H9 (cell line): ENCODE results near the gene EIF4H. TPM values are rescaled to one million over a fixed set of nuclear protein-coding genes. Genes with fewer than 3 reads are reported as not detected.

Source experiments
- DNase-seq: peaks from one replicate; pipeline ENCODE4 v3.0.0-alpha.2; 2017
- H2AFZ ChIP-seq: one replicate; pipeline ENCODE4 v1.6.1; 2013; ENCODE audit warnings: mild to moderate bottlenecking, low read length, control low read depth, moderate library complexity
- H2AK5ac ChIP-seq: 2 replicates; pipeline ENCODE4 v1.6.1; 2013; ENCODE audit warnings: low read length, control low read depth, mixed read lengths; ENCODE audit not compliant: insufficient read length
- H2BK120ac ChIP-seq: one replicate; pipeline ENCODE4 v1.6.1; 2013; ENCODE audit warnings: low read depth, mild to moderate bottlenecking, low read length, control low read depth, inconsistent platforms; ENCODE audit not compliant: poor library complexity, severe bottlenecking
- H2BK12ac ChIP-seq: 2 replicates; pipeline ENCODE4 v1.6.1; 2013; ENCODE audit warnings: low read length, control low read depth, mixed read lengths, low read depth; ENCODE audit not compliant: insufficient read length
- H2BK15ac ChIP-seq: 2 replicates; pipeline ENCODE4 v1.6.1; 2013; ENCODE audit warnings: low read depth, low read length, control low read depth
- H2BK20ac ChIP-seq: one replicate; pipeline ENCODE4 v1.6.1; 2013; ENCODE audit warnings: low read depth, mild to moderate bottlenecking, low read length, control low read depth, inconsistent platforms; ENCODE audit not compliant: poor library complexity, severe bottlenecking
- H2BK5ac ChIP-seq: 2 replicates; pipeline ENCODE4 v1.6.1; 2013; ENCODE audit warnings: low read length, control low read depth, mixed read lengths; ENCODE audit not compliant: insufficient read length
- H3K14ac ChIP-seq: 2 replicates; pipeline ENCODE4 v1.6.1; 2013; ENCODE audit warnings: low read length, control low read depth; ENCODE audit not compliant: insufficient read depth
- H3K18ac ChIP-seq: 2 replicates; pipeline ENCODE4 v1.6.1; 2013; ENCODE audit warnings: low read depth, mild to moderate bottlenecking, mixed read lengths, low read length, control low read depth; ENCODE audit not compliant: insufficient read length
- H3K23ac ChIP-seq: 2 replicates; pipeline ENCODE4 v1.6.1; 2013; ENCODE audit warnings: low read length, control low read depth, mixed read lengths, low read depth; ENCODE audit not compliant: insufficient read length
- H3K23me2 ChIP-seq: 2 replicates; pipeline ENCODE4 v1.6.1; 2013; ENCODE audit warnings: low read depth, mild to moderate bottlenecking, mixed read lengths, low read length, control low read depth; ENCODE audit not compliant: insufficient read length, poor library complexity, severe bottlenecking
- H3K27ac ChIP-seq: 2 replicates; pipeline ENCODE4 v1.5.1; 2013; ENCODE audit warnings: low read length, control low read depth, mixed read lengths, low read depth; ENCODE audit not compliant: insufficient read length
- H3K27me3 ChIP-seq: 2 replicates; pipeline ENCODE4 v1.6.1; 2013; ENCODE audit warnings: low read length, control low read depth, inconsistent platforms; ENCODE audit not compliant: insufficient read depth
- H3K4ac ChIP-seq: 2 replicates; pipeline ENCODE4 v1.6.1; 2013; ENCODE audit warnings: low read depth, mild to moderate bottlenecking, control low read depth, inconsistent platforms, low read length, moderate library complexity
- H3K4me1 ChIP-seq: 2 replicates; pipeline ENCODE4 v1.6.1; 2013; ENCODE audit warnings: low read length, control low read depth, inconsistent platforms; ENCODE audit not compliant: insufficient read depth
- H3K4me2 ChIP-seq: 2 replicates; pipeline ENCODE4 v1.6.1; 2013; ENCODE audit warnings: low read length, control low read depth, mixed read lengths; ENCODE audit not compliant: insufficient read length, insufficient read depth
- H3K56ac ChIP-seq: 2 replicates; pipeline ENCODE4 v1.6.1; 2013; ENCODE audit warnings: low read depth, mild to moderate bottlenecking, mixed read lengths, low read length, control low read depth; ENCODE audit not compliant: insufficient read length
- H3K79me1 ChIP-seq: 2 replicates; pipeline ENCODE4 v1.6.1; 2013; ENCODE audit warnings: low read depth, mild to moderate bottlenecking, moderate library complexity, low read length, control low read depth, inconsistent platforms; ENCODE audit not compliant: insufficient read depth, poor library complexity, severe bottlenecking
- H3K79me2 ChIP-seq: 2 replicates; pipeline ENCODE4 v1.6.1; 2013; ENCODE audit warnings: low read length, control low read depth, inconsistent platforms; ENCODE audit not compliant: insufficient read depth
- H3K9ac ChIP-seq: 2 replicates; pipeline ENCODE4 v1.6.1; 2013; ENCODE audit warnings: low read length, control low read depth, mixed read lengths; ENCODE audit not compliant: insufficient read length; ENCODE audit errors: extremely low read depth
- H3K9me3 ChIP-seq: one replicate; pipeline ENCODE4 v1.6.1; 2013; ENCODE audit warnings: low read depth, low read length, inconsistent platforms; ENCODE audit not compliant: control insufficient read depth
- H3T11ph ChIP-seq: one replicate; pipeline ENCODE4 v1.6.1; 2013; ENCODE audit warnings: mild to moderate bottlenecking, low read length, control low read depth, inconsistent platforms
- H4K20me1 ChIP-seq: one replicate; pipeline ENCODE4 v1.6.1; 2013; ENCODE audit not compliant: control insufficient read depth, insufficient read length, insufficient read depth
- H4K5ac ChIP-seq: 2 replicates; pipeline ENCODE4 v1.6.1; 2013; ENCODE audit warnings: low read depth, mild to moderate bottlenecking, mixed read lengths, low read length, control low read depth; ENCODE audit not compliant: insufficient read length
- H4K8ac ChIP-seq: replicated peaks from 2 replicates; pipeline ENCODE4 v1.6.1; 2013; ENCODE audit warnings: low read length, control low read depth, mixed read lengths, low read depth; ENCODE audit not compliant: insufficient read length
- H4K91ac ChIP-seq: 2 replicates; pipeline ENCODE4 v1.6.1; 2013; ENCODE audit warnings: low read depth, mild to moderate bottlenecking, moderate library complexity, mixed read lengths, low read length, control low read depth; ENCODE audit not compliant: insufficient read length
- H3K27ac Mint-ChIP-seq, 3 experiments: 2 replicates in 2 of 3; 3 replicates in 1 of 3; pipeline ENCODE4 v1.8.0; 2020 to 2021; ENCODE audit warnings: mixed read lengths in 3 of 3, mild to moderate bottlenecking in 1 of 3, moderate library complexity in 1 of 3
- H3K27me3 Mint-ChIP-seq: 2 replicates; pipeline ENCODE4 v1.8.0; 2021; ENCODE audit warnings: low read depth, mild to moderate bottlenecking, moderate library complexity, mixed read lengths
- H3K36me3 Mint-ChIP-seq, 3 experiments: 2 replicates in 2 of 3; 3 replicates in 1 of 3; pipeline ENCODE4 v1.8.0; 2020 to 2021; ENCODE audit warnings: low read depth in 3 of 3, mixed read lengths in 3 of 3; ENCODE audit not compliant: insufficient read depth in 1 of 3
- H3K4me1 Mint-ChIP-seq, 2 experiments: 2 replicates each; pipeline ENCODE4 v1.8.0; 2020; ENCODE audit warnings: mixed read lengths in 2 of 2
- H3K4me3 Mint-ChIP-seq, 2 experiments: 2 replicates in 1 of 2; 3 replicates in 1 of 2; pipeline ENCODE4 v1.8.0; 2020 to 2021; ENCODE audit warnings: mild to moderate bottlenecking in 2 of 2, mixed read lengths in 2 of 2, moderate library complexity in 1 of 2
- H3K9me3 Mint-ChIP-seq, 2 experiments: 2 replicates in 1 of 2; 3 replicates in 1 of 2; pipeline ENCODE4 v1.8.0; 2020; ENCODE audit warnings: mild to moderate bottlenecking in 2 of 2, mixed read lengths in 2 of 2, moderate library complexity in 1 of 2
- WGBS: extraction: QIAGEN DNeasy Blood & Tissue Kit; methylation state at CpG from one replicate; pipeline ENCODE4 v1.1.7; 2013; ENCODE audit warnings: missing lambda C conversion rate, low lambda C conversion rate, mixed read lengths; ENCODE audit not compliant: insufficient read length; ENCODE audit errors: extremely low coverage; 5-methylcytosine and 5-hydroxymethylcytosine counted together
- total RNA-seq: library from RNA; stranded (reverse); gene quantifications from 2 replicates; pipeline ENCODE4 v1.2.1, GENCODE V29; 2021
- TF ChIP-seq, protein P1 (sequence below): fragments of 200-600 bp; sonication (generic); conservative IDR thresholded peaks from 3 replicates; pipeline ENCODE4 v1.8.0; 2021; ENCODE audit warnings: antibody characterized with exemption, mild to moderate bottlenecking

Gene EIF4H
- total RNA-seq, 1 experiment from 2014 or later: 363 TPM

DNA sequence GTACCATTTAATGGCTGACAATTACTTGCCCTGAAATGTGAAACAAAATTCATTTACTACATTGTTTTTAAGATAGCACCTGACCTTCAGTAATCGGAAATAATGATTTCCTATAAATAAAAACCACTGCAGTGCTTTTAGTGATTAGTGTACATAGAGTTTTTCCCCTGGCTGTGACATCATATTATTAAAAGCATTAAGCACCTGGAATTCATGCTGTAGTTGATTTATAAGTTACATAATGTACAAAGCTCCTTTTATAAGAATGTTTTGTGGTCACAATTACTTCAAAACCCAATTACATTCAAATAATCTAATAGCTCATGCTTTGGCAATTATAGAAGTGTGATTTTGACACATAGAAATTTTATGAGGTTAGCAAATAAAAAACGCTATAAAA, 44.3 kb upstream of the EIF4H start:
- Histone ChIP-seq H3T11ph (no peak overlapping the region), H3K79me1 (no peaks in the 10 kb centered on the region), H3K27me3 (no peaks in the 10 kb centered on the region), H4K8ac (no peak overlapping the region), H3K9me3 (no peaks in the 10 kb centered on the region), H4K91ac (no peak overlapping the region), H2AK5ac (no peak overlapping the region), H2BK12ac (no peak overlapping the region), H3K79me2 (no peaks in the 10 kb centered on the region), H2BK120ac (no peak overlapping the region), H3K18ac (no peak overlapping the region), H3K4me2 (no peak overlapping the region), H3K27ac (no peak overlapping the region), H2BK15ac (no peak overlapping the region), H3K4ac (no peak overlapping the region), H3K56ac (no peak overlapping the region), H2AFZ (no peak overlapping the region), H3K14ac (no peak overlapping the region), H3K4me1 (no peaks in the 10 kb centered on the region; the same call in 1 of the 2 replicates), H4K20me1 (no peaks in the 10 kb centered on the region), H3K23ac (no peak overlapping the region), H4K5ac (no peak overlapping the region), H3K9ac (no peak overlapping the region), H2BK5ac (no peak overlapping the region), H3K23me2 (no peaks in the 10 kb centered on the region), H2BK20ac (no peak overlapping the region)
- WGBS: no CpG with 5 or more reads among the region's 2 CpGs
- Mint-ChIP-seq H3K36me3 (no peaks in the 10 kb centered on the region), H3K4me3 (no peak overlapping the region), H3K4me1 (peaks cover 13 to 16% of the 10 kb centered on the region in 2 experiments), H3K27me3 (peaks cover 9% of the 10 kb centered on the region), H3K27ac (no peak overlapping the region), H3K9me3 (peaks cover 0 to 3% of the 10 kb centered on the region in 2 experiments; a peak in 1 of 5 replicates)
- TF ChIP-seq, protein P1, sequence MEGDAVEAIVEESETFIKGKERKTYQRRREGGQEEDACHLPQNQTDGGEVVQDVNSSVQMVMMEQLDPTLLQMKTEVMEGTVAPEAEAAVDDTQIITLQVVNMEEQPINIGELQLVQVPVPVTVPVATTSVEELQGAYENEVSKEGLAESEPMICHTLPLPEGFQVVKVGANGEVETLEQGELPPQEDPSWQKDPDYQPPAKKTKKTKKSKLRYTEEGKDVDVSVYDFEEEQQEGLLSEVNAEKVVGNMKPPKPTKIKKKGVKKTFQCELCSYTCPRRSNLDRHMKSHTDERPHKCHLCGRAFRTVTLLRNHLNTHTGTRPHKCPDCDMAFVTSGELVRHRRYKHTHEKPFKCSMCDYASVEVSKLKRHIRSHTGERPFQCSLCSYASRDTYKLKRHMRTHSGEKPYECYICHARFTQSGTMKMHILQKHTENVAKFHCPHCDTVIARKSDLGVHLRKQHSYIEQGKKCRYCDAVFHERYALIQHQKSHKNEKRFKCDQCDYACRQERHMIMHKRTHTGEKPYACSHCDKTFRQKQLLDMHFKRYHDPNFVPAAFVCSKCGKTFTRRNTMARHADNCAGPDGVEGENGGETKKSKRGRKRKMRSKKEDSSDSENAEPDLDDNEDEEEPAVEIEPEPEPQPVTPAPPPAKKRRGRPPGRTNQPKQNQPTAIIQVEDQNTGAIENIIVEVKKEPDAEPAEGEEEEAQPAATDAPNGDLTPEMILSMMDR: no peak
- DNase-seq: no peak
